Sigmoid colon (tissue), 4 donors: ENCODE data around the gene BOD1.

ENCODE experiments used
- CTCF ChIP-seq, 4 experiments: fragments of 450-650 bp in 3 of 4; fragments of 200-600 bp in 1 of 4; IDR thresholded peaks; one replicate each; pipeline ENCODE4 v1.5.1; 2016 to 2019; ENCODE audit warnings: antibody characterized with exemption in 4 of 4, mild to moderate bottlenecking in 3 of 4, moderate library complexity in 2 of 4
- EP300 ChIP-seq, 4 donors: sonication (generic); formaldehyde crosslinking; IDR thresholded peaks; one replicate each; pipeline ENCODE4 v1.6.1; 2017; ENCODE audit warnings: antibody characterized with exemption in 4 of 4
- POLR2AphosphoS5 ChIP-seq, 4 donors: sonication (generic); formaldehyde crosslinking; IDR thresholded peaks; one replicate each; pipeline ENCODE4 v1.6.1; 2017; ENCODE audit warnings: antibody characterized with exemption in 4 of 4

GRCh38 chr5:173627860-173628392, 11.5 kb upstream of the BOD1 start:
- TF ChIP-seq CTCF (IDR thresholded peaks at IDR 0.05) (no peak), POLR2AphosphoS5 (IDR thresholded peaks at IDR 0.05) (no peak), EP300 (IDR thresholded peaks at IDR 0.05) (no peak)
